CD14-positive monocyte (primary cell): ENCODE data around the gene VKORC1L1. TPM values are rescaled to one million over a fixed set of nuclear protein-coding genes. Genes with fewer than 3 reads are reported as not detected.

Experiments used
- DNase-seq, 3 donors: peaks; one replicate each; pipeline ENCODE4 v3.0.0-alpha.2; 2011 to 2022
- H2AFZ ChIP-seq: 2 replicates; pipeline ENCODE4 v1.6.0; 2012; ENCODE audit warnings: mild to moderate bottlenecking, low read depth, low read length, inconsistent platforms; ENCODE audit not compliant: insufficient read depth, poor library complexity, severe bottlenecking
- H3K27ac ChIP-seq, 2 donors: 1 replicate in 1 of 2; 2 replicates in 1 of 2; pipeline ENCODE4 v1.5.1; 2012 to 2013; ENCODE audit warnings: low read length in 2 of 2, control low read depth in 1 of 2, inconsistent platforms in 1 of 2, low read depth in 1 of 2, mild to moderate bottlenecking in 1 of 2
- H3K27me3 ChIP-seq, 2 donors: one replicate each; pipeline versions ENCODE4 v1.6.0 to v1.6.1; 2011 to 2013; ENCODE audit warnings: low read length in 2 of 2; ENCODE audit not compliant: control insufficient read depth in 2 of 2, insufficient read depth in 2 of 2
- H3K36me3 ChIP-seq, 2 donors: replicated peaks in 1 of 2; 1 replicate in 1 of 2; 2 replicates in 1 of 2; pipeline versions ENCODE4 v1.5.1 to v1.6.1; 2012 to 2013; ENCODE audit warnings: low read length in 2 of 2, control low read depth in 1 of 2, inconsistent platforms in 1 of 2, mild to moderate bottlenecking in 1 of 2; ENCODE audit not compliant: insufficient read depth in 2 of 2, control insufficient read depth in 1 of 2
- H3K4me1 ChIP-seq, 2 donors: 1 replicate in 1 of 2; 2 replicates in 1 of 2; pipeline versions ENCODE4 v1.5.1 to v1.6.1; 2012 to 2013; ENCODE audit warnings: low read length in 2 of 2, control low read depth in 1 of 2, inconsistent platforms in 1 of 2, mild to moderate bottlenecking in 1 of 2, moderate library complexity in 1 of 2; ENCODE audit not compliant: insufficient read depth in 2 of 2, control insufficient read depth in 1 of 2
- H3K4me2 ChIP-seq: replicated peaks from 2 replicates; pipeline ENCODE3; 2012; ENCODE audit warnings: low read length, moderate library complexity, mild to moderate bottlenecking; ENCODE audit not compliant: poor library complexity, severe bottlenecking; ENCODE audit errors: extremely low read depth
- H3K4me3 ChIP-seq, 3 experiments: fragments of 200-600 bp in 1 of 3; sonication (generic) in 1 of 3; replicated peaks in 1 of 3; 1 replicate in 2 of 3; 2 replicates in 1 of 3; pipeline ENCODE4 v1.5.1; 2011 to 2013; ENCODE audit warnings: low read length in 3 of 3, mild to moderate bottlenecking in 3 of 3, control low read depth in 2 of 3, low read depth in 2 of 3, inconsistent platforms in 1 of 3, moderate library complexity in 1 of 3
- H3K79me2 ChIP-seq: 2 replicates; pipeline ENCODE4 v1.6.0; 2012; ENCODE audit warnings: mild to moderate bottlenecking, control low read depth, inconsistent platforms, low read length, moderate library complexity; ENCODE audit not compliant: insufficient read depth
- H3K9ac ChIP-seq: 2 replicates; pipeline ENCODE4 v1.6.0; 2017; ENCODE audit warnings: low read length, mild to moderate bottlenecking; ENCODE audit not compliant: insufficient read depth, poor library complexity, severe bottlenecking
- H3K9me3 ChIP-seq, 2 donors: replicated peaks in 1 of 2; 1 replicate in 1 of 2; 2 replicates in 1 of 2; pipeline versions ENCODE4 v1.5.1 to v1.6.1; 2012 to 2013; ENCODE audit warnings: low read length in 2 of 2, control low read depth in 1 of 2; ENCODE audit not compliant: control insufficient read depth in 1 of 2, insufficient read depth in 1 of 2
- H4K20me1 ChIP-seq: 2 replicates; pipeline ENCODE4 v1.6.0; 2012; ENCODE audit warnings: mild to moderate bottlenecking, low read length, control low read depth, moderate library complexity; ENCODE audit not compliant: insufficient read depth
- H3K27ac Mint-ChIP-seq, 7 donors: one replicate each; pipeline ENCODE4 v1.8.0; 2020; ENCODE audit warnings: mild to moderate bottlenecking in 7 of 7, mixed read lengths in 7 of 7, moderate library complexity in 6 of 7, inconsistent platforms in 2 of 7
- H3K27me3 Mint-ChIP-seq, 3 donors: one replicate each; pipeline ENCODE4 v1.8.0; 2021 to 2022; ENCODE audit warnings: low read depth in 3 of 3, mild to moderate bottlenecking in 3 of 3, mixed read lengths in 3 of 3, moderate library complexity in 3 of 3, inconsistent platforms in 1 of 3
- H3K36me3 Mint-ChIP-seq, 2 donors: one replicate each; pipeline ENCODE4 v1.8.0; 2020; ENCODE audit warnings: mixed read lengths in 2 of 2, inconsistent platforms in 1 of 2, mild to moderate bottlenecking in 1 of 2
- H3K4me1 Mint-ChIP-seq: one replicate; pipeline ENCODE4 v1.8.0; 2020; ENCODE audit warnings: mild to moderate bottlenecking, mixed read lengths
- H3K4me3 Mint-ChIP-seq, 2 donors: one replicate each; pipeline ENCODE4 v1.8.0; 2020; ENCODE audit warnings: mild to moderate bottlenecking in 2 of 2, mixed read lengths in 2 of 2, moderate library complexity in 1 of 2
- H3K9me3 Mint-ChIP-seq, 7 donors: one replicate each; pipeline ENCODE4 v1.8.0; 2020 to 2022; ENCODE audit warnings: mixed read lengths in 7 of 7, mild to moderate bottlenecking in 6 of 7, moderate library complexity in 6 of 7, inconsistent platforms in 2 of 7
- WGBS: methylation state at CpG from one replicate; pipeline ENCODE4 v1.1.5; 2013; ENCODE audit warnings: missing lambda C conversion rate; ENCODE audit not compliant: insufficient coverage; 5-methylcytosine and 5-hydroxymethylcytosine counted together
- intact Hi-C, 2 donors: fragments of 100-400 bp; cut with micrococcal nuclease; formaldehyde crosslinking; loops; one replicate each; pipeline versions ENCODE4 v1.15.0 to v1.15.1; 2023
- polyA plus RNA-seq, 3 donors: library from polyadenylated mRNA; depleted of rRNA in 1 of 3; unstranded in 2 of 3; stranded (reverse) in 1 of 3; fragments of 300-500 nt in 2 of 3; fragments of >200 nt in 1 of 3; fragmentation: Illumina TruSeq in 2 of 3; gene quantifications; 1 replicate in 2 of 3; 2 replicates in 1 of 3; pipeline ENCODE4 v1.2.3, GENCODE V29; 2012 to 2021
- TF ChIP-seq, protein P1 (sequence below): fragments of 200-600 bp; IDR thresholded peaks from one replicate; pipeline ENCODE4 v1.8.0; 2022; ENCODE audit warnings: antibody characterized with exemption, mild to moderate bottlenecking

Gene VKORC1L1
- polyA plus RNA-seq, 3 donors = 1.9 to 3.2 (median 2.7) TPM

DNA sequence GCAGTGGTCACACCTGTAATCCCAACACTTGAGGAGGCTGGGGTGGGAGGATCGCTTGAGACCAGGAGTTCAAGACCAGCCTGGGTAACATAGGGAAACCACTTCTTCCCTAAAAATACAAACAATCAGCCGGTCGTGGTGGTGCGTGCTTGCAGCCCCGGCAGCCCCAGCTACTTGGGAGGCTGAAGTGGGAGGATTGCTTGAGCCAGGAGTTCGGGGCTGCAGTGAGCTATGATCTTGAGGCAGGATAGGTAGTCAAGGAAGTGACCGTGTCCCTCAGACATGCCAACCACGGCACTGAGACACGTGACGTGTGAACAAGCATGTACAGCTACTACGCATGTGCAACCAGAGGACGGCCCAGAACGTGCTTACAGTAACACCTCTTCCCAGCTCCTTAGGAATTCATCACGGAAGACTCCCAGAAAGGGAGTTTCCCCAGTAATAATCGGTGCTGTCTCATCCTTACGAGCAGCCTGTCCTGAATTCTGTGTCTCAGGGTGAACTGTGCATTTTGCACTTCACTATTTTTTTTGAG is 103.9 kb downstream of the VKORC1L1 start:
- Histone ChIP-seq H3K4me2 (no peak overlapping the region), H3K9ac (no peak overlapping the region), H3K36me3 (peaks cover 63 to 68% of the 10 kb centered on the region in 2 donors), H3K4me3 (no peak overlapping the region), H4K20me1 (peaks cover 10% of the 10 kb centered on the region), H3K9me3 (no peaks in the 10 kb centered on the region), H3K4me1 (peaks cover 15 to 21% of the 10 kb centered on the region in 2 donors), H2AFZ (no peak overlapping the region), H3K27me3 (no peaks in the 10 kb centered on the region), H3K27ac (no peak overlapping the region), H3K79me2 (peaks cover 36% of the 10 kb centered on the region)
- TF ChIP-seq, protein P1, sequence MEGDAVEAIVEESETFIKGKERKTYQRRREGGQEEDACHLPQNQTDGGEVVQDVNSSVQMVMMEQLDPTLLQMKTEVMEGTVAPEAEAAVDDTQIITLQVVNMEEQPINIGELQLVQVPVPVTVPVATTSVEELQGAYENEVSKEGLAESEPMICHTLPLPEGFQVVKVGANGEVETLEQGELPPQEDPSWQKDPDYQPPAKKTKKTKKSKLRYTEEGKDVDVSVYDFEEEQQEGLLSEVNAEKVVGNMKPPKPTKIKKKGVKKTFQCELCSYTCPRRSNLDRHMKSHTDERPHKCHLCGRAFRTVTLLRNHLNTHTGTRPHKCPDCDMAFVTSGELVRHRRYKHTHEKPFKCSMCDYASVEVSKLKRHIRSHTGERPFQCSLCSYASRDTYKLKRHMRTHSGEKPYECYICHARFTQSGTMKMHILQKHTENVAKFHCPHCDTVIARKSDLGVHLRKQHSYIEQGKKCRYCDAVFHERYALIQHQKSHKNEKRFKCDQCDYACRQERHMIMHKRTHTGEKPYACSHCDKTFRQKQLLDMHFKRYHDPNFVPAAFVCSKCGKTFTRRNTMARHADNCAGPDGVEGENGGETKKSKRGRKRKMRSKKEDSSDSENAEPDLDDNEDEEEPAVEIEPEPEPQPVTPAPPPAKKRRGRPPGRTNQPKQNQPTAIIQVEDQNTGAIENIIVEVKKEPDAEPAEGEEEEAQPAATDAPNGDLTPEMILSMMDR = no peak
- peaks cover 7% of the 10 kb centered on the region for H3K4me1 Mint-ChIP-seq
- H3K9me3 Mint-ChIP-seq = no peaks in the 10 kb centered on the region
- no peaks in the 10 kb centered on the region for H3K27me3 Mint-ChIP-seq
- no peak for DNase-seq
- H3K4me3 Mint-ChIP-seq = no peak overlapping the region
- peaks cover 50 to 74% of the 10 kb centered on the region in 2 donors for H3K36me3 Mint-ChIP-seq
- peak overlapping the region in 3 of 7 donors; percentile 23 to 77 (median 74) for H3K27ac Mint-ChIP-seq
- intact Hi-C loops = no loop called here
- WGBS = 93% methylated on average over 7 of the region's 16 CpGs

DNA sequence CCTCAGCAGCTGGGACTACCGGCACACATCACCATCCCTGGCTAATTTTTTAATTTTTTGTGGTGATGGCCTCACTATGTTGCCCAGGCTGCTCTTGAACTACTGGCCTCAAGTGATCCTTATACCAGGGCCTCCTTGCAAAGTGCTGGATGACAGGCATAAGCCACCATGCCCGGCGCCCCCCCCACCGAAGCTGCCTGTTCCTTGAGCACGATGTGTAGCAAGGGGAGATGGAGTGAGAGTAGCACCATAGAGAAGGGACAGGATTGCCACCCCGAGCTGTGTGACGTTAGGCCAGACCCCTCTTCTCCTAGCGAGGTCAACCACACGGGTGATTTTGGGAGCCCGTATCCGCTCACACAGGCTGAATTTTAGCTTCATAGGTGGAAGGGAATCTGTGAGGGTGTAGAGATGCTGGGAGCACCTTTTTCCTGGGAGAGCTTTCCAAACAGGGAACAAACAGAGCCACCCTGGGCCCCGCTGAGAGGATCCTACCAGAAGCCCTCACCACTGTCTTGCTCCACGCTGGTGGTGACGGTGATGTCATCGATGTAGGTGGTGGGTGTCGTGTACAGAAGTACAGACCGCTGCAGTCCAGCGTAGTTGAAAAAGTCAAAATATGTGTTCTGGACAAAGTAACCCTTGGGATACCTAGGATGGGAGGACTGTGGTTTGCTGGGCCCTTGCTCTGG is 106.2 kb downstream of the VKORC1L1 start:
- Histone ChIP-seq H3K4me2 (no peak overlapping the region), H3K4me1 (peaks cover 21 to 32% of the 10 kb centered on the region in 2 donors), H3K27ac (peak overlapping the region; percentile 96), H3K27me3 (no peaks in the 10 kb centered on the region), H3K9me3 (no peaks in the 10 kb centered on the region), H3K79me2 (peaks cover 42% of the 10 kb centered on the region), H3K9ac (no peak overlapping the region), H3K36me3 (peaks cover 40 to 45% of the 10 kb centered on the region in 2 donors), H3K4me3 (no peak overlapping the region), H2AFZ (no peak overlapping the region), H4K20me1 (peaks cover 8% of the 10 kb centered on the region)
- Mint-ChIP-seq H3K36me3 (peaks cover 31 to 51% of the 10 kb centered on the region in 2 donors), H3K9me3 (no peaks in the 10 kb centered on the region), H3K27me3 (no peaks in the 10 kb centered on the region), H3K4me1 (peaks cover 7% of the 10 kb centered on the region), H3K4me3 (no peak overlapping the region), H3K27ac (peak overlapping the region; percentile 75 to 99 (median 92))
- 99% methylated on average over 9 of the region's 18 CpGs for WGBS
- TF ChIP-seq, protein P1 = no peak
- DNase-seq = no peak
- intact Hi-C loops = no loop called here
